MM.1S (cell line): ENCODE measurements around the gene CCN5.
A peak's percentile ranks its signal among the peaks of the same experiment; 100 is the strongest.

Source experiments
- DNase-seq: peaks from one replicate; pipeline ENCODE4 v3.0.0-alpha.2; 2015
- H2AFZ ChIP-seq: fragments of 300-600 bp; sonication (generic); 2 replicates; pipeline ENCODE4 v1.6.0; 2016; ENCODE audit warnings: antibody characterized with exemption, low read length
- H3F3A ChIP-seq: fragments of 300-600 bp; sonication (generic); 2 replicates; pipeline ENCODE4 v1.6.1; 2016; ENCODE audit warnings: mild to moderate bottlenecking, antibody characterized with exemption, low read length, moderate library complexity, mixed read lengths; ENCODE audit not compliant: insufficient read depth
- H3K27ac ChIP-seq: fragments of 300-600 bp; sonication (generic); 2 replicates; pipeline ENCODE4 v1.5.1; 2016; ENCODE audit warnings: mild to moderate bottlenecking, low read length
- H3K27me3 ChIP-seq: fragments of 300-600 bp; sonication (generic); replicated peaks from 2 replicates; pipeline ENCODE4 v1.6.0; 2016; ENCODE audit warnings: low read length; ENCODE audit not compliant: insufficient read depth
- H3K36me3 ChIP-seq: fragments of 300-600 bp; sonication (generic); replicated peaks from 2 replicates; pipeline ENCODE4 v1.6.1; 2016; ENCODE audit warnings: mild to moderate bottlenecking, low read length, mixed read lengths; ENCODE audit not compliant: insufficient read depth
- H3K4me1 ChIP-seq: fragments of 300-600 bp; sonication (generic); 2 replicates; pipeline ENCODE4 v1.6.1; 2016; ENCODE audit warnings: low read length, mixed read lengths
- H3K4me2 ChIP-seq: fragments of 300-600 bp; sonication (generic); 2 replicates; pipeline ENCODE4 v1.6.0; 2016; ENCODE audit warnings: low read depth, low read length
- H3K4me3 ChIP-seq: fragments of 300-600 bp; sonication (generic); 2 replicates; pipeline ENCODE4 v1.5.1; 2016; ENCODE audit warnings: low read length, mixed read lengths
- H3K79me2 ChIP-seq: fragments of 300-600 bp; sonication (generic); 2 replicates; pipeline ENCODE4 v1.6.1; 2016; ENCODE audit warnings: mixed run types, low read length, mixed read lengths
- H3K9ac ChIP-seq: fragments of 300-600 bp; sonication (generic); 2 replicates; pipeline ENCODE4 v1.6.1; 2016; ENCODE audit warnings: low read length, mixed read lengths
- H3K9me2 ChIP-seq: fragments of 300-600 bp; sonication (generic); replicated peaks from 2 replicates; pipeline ENCODE4 v1.6.1; 2016; ENCODE audit warnings: mild to moderate bottlenecking, low read length, mixed read lengths; ENCODE audit not compliant: insufficient read depth
- H3K9me3 ChIP-seq: fragments of 300-600 bp; sonication (generic); replicated peaks from 2 replicates; pipeline ENCODE4 v1.6.1; 2016; ENCODE audit warnings: mild to moderate bottlenecking, low read length, mixed read lengths; ENCODE audit not compliant: insufficient read depth
- H4K20me1 ChIP-seq: fragments of 300-600 bp; sonication (generic); 2 replicates; pipeline ENCODE4 v1.6.1; 2016; ENCODE audit warnings: mild to moderate bottlenecking, low read length, moderate library complexity, mixed read lengths; ENCODE audit not compliant: insufficient read depth
- CTCF ChIP-seq: fragments of 300-600 bp; sonication (generic); IDR thresholded peaks from 2 replicates; pipeline ENCODE4 v1.5.1; 2016; ENCODE audit warnings: antibody characterized with exemption, low read length, mixed read lengths
- EZH2 ChIP-seq: fragments of 300-600 bp; sonication (generic); optimal IDR thresholded peaks from 2 replicates; pipeline ENCODE3; 2017; ENCODE audit warnings: low read depth, mild to moderate bottlenecking, antibody characterized with exemption, low read length, mixed read lengths
- EZH2phosphoT487 ChIP-seq: fragments of 300-600 bp; sonication (generic); IDR thresholded peaks from 2 replicates; pipeline ENCODE4 v1.6.1; 2018; ENCODE audit warnings: antibody characterized with exemption, low read length

CCN5 gene

GRCh38 chr20:44745598-44746366 lies 30.6 kb downstream of the CCN5 start, which contains the start of gene KCNK15:
KCNK15 (plus strand) TSS chr20:44745865; CDS start chr20:44745911, 46 bp downstream.
- Histone ChIP-seq H3K9me3 (no peaks in the 10 kb centered on the region), H3F3A (no peaks in the 10 kb centered on the region), H3K79me2 (no peaks in the 10 kb centered on the region), H3K4me1 (peaks cover 3% of the 10 kb centered on the region; the same call in 1 of the 2 replicates), H4K20me1 (no peaks in the 10 kb centered on the region), H3K27ac (no peak within 1 kb of the TSS), H3K4me3 (peak within 1 kb of the TSS; percentile 50), H3K36me3 (no peaks in the 10 kb centered on the region), H3K9ac (no peak within 1 kb of the TSS), H2AFZ (peak within 1 kb of the TSS; percentile 42; the same call in 1 of the 2 replicates), H3K9me2 (no peaks in the 10 kb centered on the region), H3K27me3 (peaks cover 69% of the 10 kb centered on the region), H3K4me2 (peak within 1 kb of the TSS; percentile 87)
- TF ChIP-seq EZH2phosphoT487 (no peak), CTCF (no peak), EZH2 (peak; percentile 30)
- DNase-seq, result no peak

DNA sequence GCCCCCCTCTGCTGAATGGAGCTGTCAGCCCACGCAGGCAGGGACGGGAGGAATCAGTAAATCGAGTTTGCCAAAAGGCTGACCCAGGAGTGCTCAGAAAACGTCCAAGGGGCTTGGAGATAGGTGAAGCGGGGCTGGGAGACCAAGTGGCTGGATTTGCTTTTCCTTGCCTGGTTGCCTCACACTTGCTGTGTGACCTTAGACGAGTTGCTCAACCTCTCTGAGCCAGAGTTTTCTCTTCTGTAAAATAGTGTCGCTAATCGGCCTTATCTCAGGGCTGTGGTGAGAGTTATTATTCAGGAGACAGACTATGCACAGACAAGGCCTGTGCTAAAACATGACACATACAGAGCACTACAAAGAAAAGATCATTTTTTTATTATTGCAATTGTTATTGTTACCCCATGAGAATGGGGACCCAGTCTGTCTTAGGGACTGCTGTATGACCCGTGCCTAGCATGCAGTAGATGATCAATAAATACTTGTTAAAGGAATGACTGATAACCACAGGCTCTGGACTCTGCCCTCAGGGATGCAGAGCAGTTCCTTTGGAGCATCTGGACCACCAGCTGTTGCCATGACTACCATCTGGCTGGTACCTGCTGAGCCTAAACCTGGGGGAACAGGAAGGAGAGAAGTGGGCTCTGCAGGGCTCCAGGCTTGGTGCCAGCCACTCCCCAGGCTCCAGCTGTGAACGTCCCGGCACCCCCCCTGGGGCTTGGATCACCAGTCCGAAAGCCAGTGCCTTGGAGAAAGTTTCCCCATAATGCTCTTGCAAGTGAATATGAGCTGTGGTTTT lies 31.4 kb downstream of the CCN5 start:
- Histone ChIP-seq H3K4me3 (peak overlapping the region; percentile 50), H3K9ac (no peak overlapping the region), H2AFZ (no peak overlapping the region), H3K9me2 (no peaks in the 10 kb centered on the region), H4K20me1 (no peaks in the 10 kb centered on the region), H3K27me3 (peaks cover 72% of the 10 kb centered on the region), H3K79me2 (no peaks in the 10 kb centered on the region), H3K4me2 (peak overlapping the region; percentile 87), H3K36me3 (no peaks in the 10 kb centered on the region), H3K27ac (no peak overlapping the region), H3K4me1 (peaks cover 3% of the 10 kb centered on the region; the same call in 1 of the 2 replicates), H3F3A (no peaks in the 10 kb centered on the region), H3K9me3 (no peaks in the 10 kb centered on the region)
- TF ChIP-seq EZH2, result no peak
- TF ChIP-seq CTCF, result no peak
- TF ChIP-seq EZH2phosphoT487, result no peak
- no peak for DNase-seq

- Histone ChIP-seq H3K27me3 (peaks cover 79% of the 10 kb centered on the region), H3K4me3 (no peak overlapping the region), H3K79me2 (no peaks in the 10 kb centered on the region), H3K9me2 (no peaks in the 10 kb centered on the region), H4K20me1 (no peaks in the 10 kb centered on the region), H2AFZ (no peak overlapping the region), H3K27ac (no peak overlapping the region), H3K4me2 (no peak overlapping the region), H3K4me1 (no peaks in the 10 kb centered on the region), H3F3A (no peaks in the 10 kb centered on the region), H3K9me3 (no peaks in the 10 kb centered on the region), H3K36me3 (no peaks in the 10 kb centered on the region), H3K9ac (no peak overlapping the region)
- peak; percentile 68 for TF ChIP-seq CTCF
- no peak for TF ChIP-seq EZH2phosphoT487
- peak; percentile 55 for DNase-seq
Observed at GRCh38 chr20:44747166-44748004, 32.2 kb downstream of the CCN5 start.
